ENCODE measurements around the gene ZNF784.

The ZNF784 gene

GRCh38 chr19:55592391-55593090 is 31.8 kb downstream of the ZNF784 start:
- ChIA-PET CTCF (no interaction called here), POLR2A (ENCODE audit: low non-redundant PET) (no interaction called here)
- TF ChIP-seq CTCF (conservative IDR thresholded peaks at IDR 0.05; ENCODE audit: low read depth): no peak
- H3K27ac ChIP-seq: no peak overlapping the region
- DNase-seq (ENCODE audit: low spot score): no peak

GRCh38 chr19:55591555-55591954 is 32.8 kb downstream of the ZNF784 start:
- CTCF ChIA-PET: no interaction called here
- TF ChIP-seq CTCF (conservative IDR thresholded peaks at IDR 0.05; ENCODE audit: low read depth): no peak
- POLR2A ChIA-PET (ENCODE audit: low non-redundant PET): no interaction called here
- no peak for DNase-seq (ENCODE audit: low spot score)
- H3K27ac ChIP-seq: no peak overlapping the region

GRCh38 chr19:55590617-55591016 is 33.7 kb downstream of the ZNF784 start:
- no peak for TF ChIP-seq CTCF (conservative IDR thresholded peaks at IDR 0.05; ENCODE audit: low read depth)
- POLR2A ChIA-PET (ENCODE audit: low non-redundant PET): no interaction called here
- CTCF ChIA-PET: interaction anchor here (0.5 kb wide), 1 partner anchor 74 kb away, joined by 4 read pairs; no protein-coding TSS in a partner anchor
- no peak overlapping the region for H3K27ac ChIP-seq
- DNase-seq (ENCODE audit: low spot score): no peak

- CTCF ChIA-PET: no interaction called here
- H3K27ac ChIP-seq: no peak overlapping the region
- POLR2A ChIA-PET (ENCODE audit: low non-redundant PET): no interaction called here
- DNase-seq (ENCODE audit: low spot score): no peak
- no peak for TF ChIP-seq CTCF (conservative IDR thresholded peaks at IDR 0.05; ENCODE audit: low read depth)
These were observed 34.3 kb downstream of the ZNF784 start for GRCh38 chr19:55590109-55590508.

- POLR2A ChIA-PET (ENCODE audit: low non-redundant PET): no interaction called here
- no peak for TF ChIP-seq CTCF (conservative IDR thresholded peaks at IDR 0.05; ENCODE audit: low read depth)
- CTCF ChIA-PET: no interaction called here
- H3K27ac ChIP-seq: no peak overlapping the region
- no peak for DNase-seq (ENCODE audit: low spot score)
These were observed 35.6 kb downstream of the ZNF784 start for GRCh38 chr19:55588738-55589137.

- peak overlapping the region; percentile 76 for H3K27ac ChIP-seq
- DNase-seq (ENCODE audit: low spot score): peak; percentile 96
- POLR2A ChIA-PET (ENCODE audit: low non-redundant PET): interaction anchor here (0.6 kb wide), 1 partner anchor 378 kb away, joined by 3 read pairs; the partner anchor contains the start of gene PTPRH
- CTCF ChIA-PET: interaction anchor here (0.6 kb wide), 2 partner anchors 19 to 285 kb away, joined by 4 to 5 read pairs; no protein-coding TSS in a partner anchor
- no peak for TF ChIP-seq CTCF (conservative IDR thresholded peaks at IDR 0.05; ENCODE audit: low read depth)
These were observed 37.2 kb downstream of the ZNF784 start for GRCh38 chr19:55586976-55587668.
